Cerebellar cortex (tissue), 1 donor: Measurements from ENCODE around the gene CAGE1.

Experiments
- DNase-seq: peaks from one replicate; pipeline ENCODE4 v3.0.0-alpha.2; 2015; ENCODE audit warnings: low spot score

Gene CAGE1

GRCh38 chr6:7311917-7312615 is 77.5 kb downstream of the CAGE1 start:
- peak; percentile 55 for DNase-seq

- DNase-seq, result no peak
Observed at GRCh38 chr6:7311176-7311575, 78.4 kb downstream of the CAGE1 start.

GRCh38 chr6:7309050-7309449 is 80.5 kb downstream of the CAGE1 start:
- no peak for DNase-seq

- DNase-seq, result no peak
Observed at GRCh38 chr6:7307533-7307932, 82.0 kb downstream of the CAGE1 start.

- no peak for DNase-seq
Observed at GRCh38 chr6:7304821-7305220, 84.7 kb downstream of the CAGE1 start.

- DNase-seq, result no peak
Observed at GRCh38 chr6:7301702-7302101, 87.8 kb downstream of the CAGE1 start.

- DNase-seq, result no peak
Observed at GRCh38 chr6:7300926-7301325, 88.6 kb downstream of the CAGE1 start.

GRCh38 chr6:7298113-7298512 is 91.4 kb downstream of the CAGE1 start:
- no peak for DNase-seq

GRCh38 chr6:7296602-7297001 is 92.9 kb downstream of the CAGE1 start:
- DNase-seq, result no peak

- DNase-seq, result no peak
Observed at GRCh38 chr6:7295916-7296315, 93.6 kb downstream of the CAGE1 start.

- no peak for DNase-seq
Observed at GRCh38 chr6:7292596-7293255, 96.8 kb downstream of the CAGE1 start.

GRCh38 chr6:7290079-7290478 is 99.5 kb downstream of the CAGE1 start:
- no peak for DNase-seq

GRCh38 chr6:7285416-7285815 is 104.1 kb downstream of the CAGE1 start:
- DNase-seq, result no peak

GRCh38 chr6:7283676-7284075 is 105.9 kb downstream of the CAGE1 start:
- no peak for DNase-seq

GRCh38 chr6:7282097-7282906 is 107.2 kb downstream of the CAGE1 start:
- no peak for DNase-seq
